HG02970 (cell line): ENCODE measurements around the gene RPS6KA5.

ENCODE experiments used
- ATAC-seq: cut with Tn5 transposase; IDR thresholded peaks from one replicate; pipeline ENCODE4 v1.9.1; 2021; ENCODE audit warnings: mild to moderate bottlenecking, moderate library complexity, moderate number of reproducible peaks; ENCODE audit not compliant: unreplicated experiment, low FRiP score

Gene RPS6KA5

DNA sequence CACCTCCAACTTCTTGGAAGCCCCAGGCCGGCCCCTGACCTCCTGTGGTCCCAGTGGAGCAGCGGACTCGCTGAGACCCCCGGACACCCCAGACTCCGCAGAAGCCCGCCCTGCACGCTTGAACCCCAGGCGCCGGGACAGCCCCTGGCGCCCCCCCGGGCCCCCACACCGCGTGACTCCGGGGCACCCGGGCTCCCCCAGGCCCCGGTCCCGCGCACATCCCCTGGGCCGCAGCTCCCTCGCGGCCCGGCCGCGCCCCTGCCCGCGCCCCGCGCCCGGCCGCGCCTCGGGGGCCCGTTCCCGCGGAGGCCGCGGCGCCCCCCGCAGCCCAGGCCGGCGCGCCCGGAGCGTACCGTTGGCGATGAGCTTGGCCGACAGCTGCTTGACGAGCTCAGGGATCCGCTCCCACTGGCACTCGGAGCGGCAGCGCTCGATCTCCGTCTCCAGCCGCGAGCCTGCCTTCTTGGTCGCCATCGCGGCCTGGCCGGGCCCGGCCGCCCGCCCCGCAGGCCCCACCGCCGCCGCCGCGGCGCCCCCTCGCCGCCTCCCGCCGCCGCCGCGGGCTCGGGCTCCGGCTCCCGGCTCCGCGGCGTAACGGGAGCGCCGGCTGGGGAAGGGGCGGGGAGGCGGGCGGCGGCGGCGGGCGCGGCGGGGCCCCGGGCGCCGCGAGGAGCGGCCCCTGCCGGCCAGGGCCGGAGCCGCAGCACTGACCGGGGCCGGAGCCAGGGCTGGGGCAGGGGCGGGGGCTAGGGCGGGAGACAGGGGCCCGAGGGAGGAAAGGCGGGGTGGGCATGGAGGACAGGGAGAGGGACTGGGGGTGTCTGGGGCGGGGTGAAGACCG, 244.4 kb downstream of the RPS6KA5 start, which contains the start of gene TTC7B:
Gene TTC7B (minus strand): TSS at position 609 of the 841 bp plus-strand sequence. CDS start 135 bp downstream, at position 474.
- ATAC-seq, result no peak

DNA sequence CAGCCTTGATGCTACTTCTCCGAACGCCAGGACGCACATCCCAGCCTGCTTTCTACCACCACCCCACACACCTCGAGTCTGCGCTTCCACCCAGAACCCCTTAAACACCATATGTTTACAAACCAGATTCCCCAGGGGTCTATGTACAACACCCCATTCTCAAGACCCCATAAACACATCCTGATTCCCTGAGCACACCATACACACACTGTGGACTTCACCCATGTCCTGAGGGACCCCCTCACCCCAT, 244.9 kb downstream of the RPS6KA5 start:
- ATAC-seq, result no peak

GRCh38 chr14:90814806-90815571, 245.5 kb downstream of the RPS6KA5 start:
- ATAC-seq, result no peak

DNA sequence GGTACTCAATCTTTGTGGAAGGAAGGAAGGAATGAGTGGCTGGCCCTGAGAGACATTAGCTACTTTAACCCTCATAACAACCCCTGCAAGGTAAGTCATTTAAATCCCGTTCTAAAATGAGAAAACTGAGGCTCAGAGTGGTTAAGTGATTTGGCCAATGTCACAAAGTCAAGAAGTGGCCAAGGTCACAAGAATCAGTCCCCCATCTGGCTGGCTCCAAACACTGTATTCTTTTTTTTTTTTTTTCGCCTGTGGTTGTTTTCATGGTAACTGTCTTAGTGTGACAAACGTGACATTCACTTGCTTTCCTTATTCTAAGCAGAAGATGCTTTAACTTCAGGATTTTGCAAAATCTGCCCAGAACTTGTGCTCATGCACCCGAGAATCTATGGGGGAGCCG, 247.0 kb downstream of the RPS6KA5 start:
- ATAC-seq, result no peak

DNA sequence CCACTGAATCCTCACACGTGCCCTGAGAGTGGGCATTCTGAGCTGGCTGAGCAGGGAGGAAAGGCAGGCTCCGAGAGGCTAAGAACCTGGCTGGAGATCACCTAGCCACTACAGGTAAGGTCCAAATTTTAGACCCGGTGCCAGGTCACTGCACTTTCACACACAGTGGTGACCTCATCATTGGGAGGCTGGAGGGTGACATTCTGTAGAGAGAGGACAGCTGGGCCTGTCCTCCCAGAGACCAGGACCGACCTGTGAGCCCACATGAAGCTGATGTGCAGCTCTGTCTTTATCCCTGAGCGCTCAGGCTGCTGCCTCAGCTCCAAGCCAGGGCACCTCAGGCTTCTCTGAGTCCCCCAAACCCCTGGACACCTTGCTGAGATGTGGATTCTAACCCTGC, 248.3 kb downstream of the RPS6KA5 start:
- no peak for ATAC-seq

DNA sequence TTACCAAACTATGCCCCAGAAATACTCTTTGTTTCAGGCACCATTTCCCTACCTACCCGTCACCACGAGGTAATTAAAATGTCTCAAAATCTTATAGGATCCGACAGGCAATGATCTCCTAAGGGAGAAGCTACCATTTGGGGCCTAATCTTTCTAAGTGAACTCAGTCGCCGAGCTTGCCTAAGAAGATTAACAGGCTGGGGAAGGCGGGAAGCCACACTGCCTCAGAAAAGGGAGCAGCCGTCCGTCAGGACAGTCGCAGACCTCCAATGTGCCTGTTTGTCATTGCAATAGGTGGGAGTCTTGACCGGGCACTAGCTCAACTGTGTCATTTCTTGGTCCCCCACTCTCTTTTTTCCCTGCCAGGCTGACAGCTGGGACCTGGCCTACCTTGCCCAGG, 248.8 kb downstream of the RPS6KA5 start:
- no peak for ATAC-seq

- ATAC-seq, result no peak
Measured at GRCh38 chr14:90810806-90811205, 249.6 kb downstream of the RPS6KA5 start.

DNA sequence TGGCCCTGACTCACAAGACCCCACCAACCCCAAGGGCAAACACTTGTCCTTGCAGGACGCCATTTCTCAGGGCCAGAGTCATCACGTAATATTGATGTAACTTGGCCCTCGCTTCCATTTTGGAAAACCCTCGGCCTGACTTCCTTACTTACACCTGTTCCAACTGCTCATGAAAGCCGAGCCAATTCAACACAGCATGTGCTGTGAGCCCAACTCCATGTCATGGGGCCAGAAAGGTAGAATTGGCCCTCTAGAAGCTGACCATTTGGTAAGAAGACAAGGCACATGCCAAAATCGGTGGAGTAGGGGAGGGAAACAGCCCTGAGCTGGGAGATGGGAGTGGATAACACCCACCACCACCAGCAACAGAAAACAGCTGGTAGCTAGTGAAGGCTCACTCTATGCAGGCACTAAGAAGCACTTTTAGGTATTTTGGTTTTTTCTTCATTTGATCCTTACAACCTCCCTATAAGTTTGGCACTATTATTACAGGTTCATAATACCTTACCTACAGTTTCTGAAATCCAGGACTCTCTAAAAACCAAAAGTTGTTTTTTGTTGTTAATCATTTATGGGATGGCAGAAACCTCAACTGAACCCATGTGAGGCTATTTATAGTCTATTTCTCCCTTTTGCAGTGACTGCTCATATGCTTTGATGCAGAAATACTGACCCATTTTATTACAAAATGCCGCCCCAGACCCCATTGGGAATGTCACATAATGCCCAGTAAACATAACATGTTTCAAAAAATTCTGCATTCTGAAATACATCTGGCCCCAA, 250.7 kb downstream of the RPS6KA5 start:
- ATAC-seq, result no peak

DNA sequence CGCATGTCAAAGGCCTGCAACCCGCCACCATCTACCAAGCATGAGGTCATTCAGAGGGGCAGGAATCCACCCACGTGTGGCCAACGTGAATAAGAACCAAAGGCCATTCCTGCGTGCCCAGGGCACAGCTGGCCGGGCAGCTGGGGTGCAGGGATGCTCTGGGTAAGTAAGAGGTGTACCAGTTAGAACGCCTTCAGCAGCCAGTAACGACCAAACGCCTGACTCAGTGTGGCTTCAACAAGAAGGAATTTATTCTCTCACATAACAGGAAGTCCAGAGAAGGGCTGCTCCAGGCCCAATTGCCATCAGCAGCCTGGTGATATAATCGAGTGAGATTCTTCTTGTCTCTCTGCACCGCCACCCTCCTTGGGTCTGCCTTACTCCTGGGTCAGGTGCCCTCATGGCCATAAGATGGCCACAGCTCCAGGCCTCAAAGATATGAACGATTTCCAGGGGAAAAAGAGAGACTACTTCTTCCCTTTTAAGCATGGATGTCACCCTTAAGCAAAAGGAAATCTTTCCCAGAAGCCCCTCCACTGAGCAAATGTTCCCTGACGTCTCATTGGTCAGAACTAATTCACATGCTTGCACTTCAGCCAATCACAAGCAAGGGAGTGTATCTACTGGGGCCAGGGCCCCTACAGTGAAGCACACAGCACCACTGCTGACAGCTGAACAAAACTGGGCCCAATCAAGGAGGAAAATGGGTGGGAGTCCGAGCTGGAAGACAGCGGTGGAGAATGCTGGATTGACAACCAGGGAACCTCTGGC, 251.5 kb downstream of the RPS6KA5 start:
- ATAC-seq, result no peak

GRCh38 chr14:90807060-90807459, 253.4 kb downstream of the RPS6KA5 start:
- no peak for ATAC-seq

- no peak for ATAC-seq
Measured at GRCh38 chr14:90805662-90806540, 254.5 kb downstream of the RPS6KA5 start.

DNA sequence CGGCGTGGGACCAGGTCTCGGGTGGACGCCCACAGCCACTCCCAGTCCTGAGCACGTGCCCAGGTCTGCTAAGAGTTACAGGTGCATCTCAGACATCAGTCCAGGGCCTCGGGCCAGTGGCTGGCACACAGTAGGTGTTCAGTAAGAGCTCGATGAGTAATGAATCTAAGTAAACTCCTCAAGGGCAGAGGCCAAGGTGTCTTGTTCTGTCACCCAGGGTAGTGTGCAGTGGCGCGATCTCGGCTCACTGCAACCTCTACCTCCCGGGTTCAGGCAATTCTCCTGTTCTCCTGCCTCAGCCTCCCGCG, 255.4 kb downstream of the RPS6KA5 start:
- no peak for ATAC-seq

DNA sequence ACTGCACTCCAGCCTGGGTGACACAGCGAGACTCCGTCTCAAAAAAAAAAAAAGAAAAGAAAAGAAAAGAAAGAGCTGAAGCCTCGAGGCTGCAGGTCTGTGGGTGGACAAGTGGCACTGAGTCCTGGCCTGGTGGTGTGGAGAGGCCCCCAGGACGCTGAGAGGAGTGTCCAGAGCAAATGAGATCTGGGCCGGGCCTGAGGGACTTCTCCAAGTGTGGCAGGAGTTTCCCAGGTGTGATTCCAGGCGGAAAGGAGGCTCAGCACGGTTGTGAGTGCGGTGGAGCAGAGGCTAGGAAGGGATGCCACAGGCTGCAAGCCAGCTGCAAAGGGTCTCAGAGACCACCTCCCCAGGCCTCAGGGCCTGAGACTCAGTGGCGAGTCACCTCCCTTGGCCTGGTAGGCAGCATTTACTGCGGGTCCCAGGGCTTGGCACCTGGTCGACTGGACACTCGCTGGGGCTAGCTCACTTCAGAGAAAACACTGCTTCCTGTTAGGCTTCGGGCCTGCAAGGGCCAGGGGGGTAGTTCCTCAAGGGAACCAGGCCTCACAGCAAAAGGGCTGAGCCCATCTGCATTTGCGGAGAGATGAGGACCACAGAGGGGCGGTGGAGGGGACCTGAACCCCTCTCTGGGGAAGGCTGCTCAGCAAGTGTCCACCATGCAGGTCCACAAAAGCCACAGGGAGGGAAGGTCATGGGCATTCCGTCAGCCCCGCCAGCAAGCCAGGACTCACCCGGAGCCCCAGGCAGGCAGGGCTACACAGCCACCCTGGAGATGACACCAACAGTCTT, 256.0 kb downstream of the RPS6KA5 start:
- ATAC-seq, result no peak

DNA sequence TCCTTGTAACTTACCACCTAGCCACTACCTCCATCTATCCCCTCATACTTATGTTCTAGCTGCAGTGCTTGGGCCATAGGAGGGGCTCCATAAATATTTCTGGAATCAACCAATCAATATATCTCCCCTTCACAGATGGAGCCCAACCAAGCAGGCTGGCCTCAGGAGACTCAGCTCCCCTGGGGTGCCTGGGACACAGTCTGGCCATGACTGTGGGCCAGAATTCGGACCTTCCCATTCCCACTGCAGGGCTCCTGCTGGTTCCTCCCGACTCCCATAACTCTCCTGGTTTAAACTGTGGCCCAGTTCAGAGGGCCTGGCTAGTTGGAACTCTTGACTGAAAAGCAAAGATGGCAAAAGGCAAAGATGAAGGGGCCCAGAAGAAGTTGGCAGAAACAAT, 257.2 kb downstream of the RPS6KA5 start:
- ATAC-seq, result no peak

- no peak for ATAC-seq
Measured at GRCh38 chr14:90799420-90799819, 261.0 kb downstream of the RPS6KA5 start.

GRCh38 chr14:90797919-90798318, 262.5 kb downstream of the RPS6KA5 start:
- ATAC-seq, result no peak
